Loucy (cell line): Measurements from ENCODE around the gene LIX1.

Source experiments
- H2AFZ ChIP-seq: fragments of 200-600 bp; sonication (generic); 2 replicates; pipeline ENCODE4 v1.6.0; 2016; ENCODE audit warnings: antibody characterized with exemption, mild to moderate bottlenecking, low read length, moderate library complexity
- H3F3A ChIP-seq: fragments of 200-600 bp; 2 replicates; pipeline ENCODE4 v1.6.0; 2016; ENCODE audit warnings: antibody characterized with exemption, low read depth, mild to moderate bottlenecking
- H3K27me3 ChIP-seq: fragments of 200-600 bp; sonication (generic); 2 replicates; pipeline ENCODE4 v1.6.1; 2014; ENCODE audit warnings: low read length, mild to moderate bottlenecking; ENCODE audit not compliant: insufficient read depth, poor library complexity, severe bottlenecking
- H3K36me3 ChIP-seq: fragments of 200-600 bp; sonication (generic); 2 replicates; pipeline ENCODE4 v1.6.1; 2016; ENCODE audit warnings: low read length; ENCODE audit not compliant: insufficient read depth
- H3K4me1 ChIP-seq: fragments of 200-600 bp; sonication (generic); 2 replicates; pipeline ENCODE4 v1.5.1; 2014; ENCODE audit warnings: low read length, mild to moderate bottlenecking; ENCODE audit not compliant: insufficient read depth, poor library complexity, severe bottlenecking
- H3K4me2 ChIP-seq: fragments of 200-600 bp; sonication (generic); 2 replicates; pipeline ENCODE4 v1.6.0; 2014; ENCODE audit warnings: antibody characterized with exemption, low read length, low read depth, mild to moderate bottlenecking; ENCODE audit not compliant: poor library complexity, severe bottlenecking
- H3K4me3 ChIP-seq: fragments of 200-600 bp; sonication (generic); 2 replicates; pipeline ENCODE4 v1.5.1; 2014; ENCODE audit warnings: low read length, mild to moderate bottlenecking, mixed read lengths; ENCODE audit not compliant: poor library complexity, severe bottlenecking
- H3K79me2 ChIP-seq: fragments of 200-600 bp; sonication (generic); 2 replicates; pipeline ENCODE4 v1.6.1; 2014; ENCODE audit warnings: low read length; ENCODE audit not compliant: insufficient read depth
- H3K9ac ChIP-seq: fragments of 200-600 bp; sonication (generic); 2 replicates; pipeline ENCODE4 v1.6.0; 2014; ENCODE audit warnings: mild to moderate bottlenecking, low read depth, low read length, moderate library complexity; ENCODE audit not compliant: poor library complexity, severe bottlenecking
- H3K9me2 ChIP-seq: fragments of 200-600 bp; sonication (generic); replicated peaks from 2 replicates; pipeline ENCODE4 v1.6.1; 2016; ENCODE audit warnings: low read depth, low read length, mixed read lengths
- H3K9me3 ChIP-seq: fragments of 200-600 bp; sonication (generic); 2 replicates; pipeline ENCODE4 v1.6.1; 2014; ENCODE audit warnings: mild to moderate bottlenecking, antibody characterized with exemption, low read length, low read depth; ENCODE audit not compliant: insufficient read depth
- H4K20me1 ChIP-seq: fragments of 200-600 bp; sonication (generic); 2 replicates; pipeline ENCODE4 v1.6.0; 2014; ENCODE audit warnings: antibody characterized with exemption, low read length, mild to moderate bottlenecking; ENCODE audit not compliant: insufficient read depth, poor library complexity, severe bottlenecking
- EZH2phosphoT487 ChIP-seq: fragments of 200-600 bp; IDR thresholded peaks from 2 replicates; pipeline ENCODE4 v1.6.1; 2018; ENCODE audit warnings: antibody characterized with exemption, mild to moderate bottlenecking, moderate library complexity, borderline replicate concordance
- TF ChIP-seq, protein P1 (sequence below): fragments of 200-600 bp; sonication (generic); conservative IDR thresholded peaks from 2 replicates; pipeline ENCODE4 v1.5.1; 2014; ENCODE audit warnings: mild to moderate bottlenecking, antibody characterized with exemption, low read length

LIX1 gene

DNA sequence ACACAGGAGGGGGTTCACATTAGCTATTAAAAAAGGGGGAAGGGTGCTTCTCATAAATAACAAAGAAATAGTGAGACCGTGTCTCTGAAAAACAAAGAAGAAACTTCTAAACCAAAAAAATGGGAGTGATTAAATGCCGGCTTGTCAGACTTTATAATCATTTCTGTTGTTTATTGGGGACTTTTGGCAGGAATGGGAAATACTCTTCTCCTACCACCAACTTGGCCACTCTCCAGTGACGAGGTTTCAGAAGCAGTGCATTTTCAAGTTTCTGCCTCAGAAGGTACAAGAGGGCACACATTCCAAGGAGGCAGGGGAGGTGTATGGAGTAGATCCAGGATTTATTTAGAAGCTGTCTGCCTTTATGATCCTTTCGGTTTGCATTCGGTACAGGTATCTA lies 46.2 kb downstream of the LIX1 start:
- H3K9ac ChIP-seq = no peak overlapping the region
- H3F3A ChIP-seq = no peaks in the 10 kb centered on the region
- H3K27me3 ChIP-seq = no peaks in the 10 kb centered on the region
- TF ChIP-seq, protein P1, sequence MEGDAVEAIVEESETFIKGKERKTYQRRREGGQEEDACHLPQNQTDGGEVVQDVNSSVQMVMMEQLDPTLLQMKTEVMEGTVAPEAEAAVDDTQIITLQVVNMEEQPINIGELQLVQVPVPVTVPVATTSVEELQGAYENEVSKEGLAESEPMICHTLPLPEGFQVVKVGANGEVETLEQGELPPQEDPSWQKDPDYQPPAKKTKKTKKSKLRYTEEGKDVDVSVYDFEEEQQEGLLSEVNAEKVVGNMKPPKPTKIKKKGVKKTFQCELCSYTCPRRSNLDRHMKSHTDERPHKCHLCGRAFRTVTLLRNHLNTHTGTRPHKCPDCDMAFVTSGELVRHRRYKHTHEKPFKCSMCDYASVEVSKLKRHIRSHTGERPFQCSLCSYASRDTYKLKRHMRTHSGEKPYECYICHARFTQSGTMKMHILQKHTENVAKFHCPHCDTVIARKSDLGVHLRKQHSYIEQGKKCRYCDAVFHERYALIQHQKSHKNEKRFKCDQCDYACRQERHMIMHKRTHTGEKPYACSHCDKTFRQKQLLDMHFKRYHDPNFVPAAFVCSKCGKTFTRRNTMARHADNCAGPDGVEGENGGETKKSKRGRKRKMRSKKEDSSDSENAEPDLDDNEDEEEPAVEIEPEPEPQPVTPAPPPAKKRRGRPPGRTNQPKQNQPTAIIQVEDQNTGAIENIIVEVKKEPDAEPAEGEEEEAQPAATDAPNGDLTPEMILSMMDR = no peak
- TF ChIP-seq EZH2phosphoT487 = no peak
- H3K4me2 ChIP-seq = no peak overlapping the region
- H3K4me3 ChIP-seq = no peak overlapping the region
- H3K4me1 ChIP-seq = peaks cover 9% of the 10 kb centered on the region
- no peaks in the 10 kb centered on the region for H4K20me1 ChIP-seq
- H3K36me3 ChIP-seq = no peaks in the 10 kb centered on the region
- no peaks in the 10 kb centered on the region for H3K9me2 ChIP-seq
- H3K79me2 ChIP-seq = no peaks in the 10 kb centered on the region
- no peaks in the 10 kb centered on the region for H3K9me3 ChIP-seq
- H2AFZ ChIP-seq = no peak overlapping the region

DNA sequence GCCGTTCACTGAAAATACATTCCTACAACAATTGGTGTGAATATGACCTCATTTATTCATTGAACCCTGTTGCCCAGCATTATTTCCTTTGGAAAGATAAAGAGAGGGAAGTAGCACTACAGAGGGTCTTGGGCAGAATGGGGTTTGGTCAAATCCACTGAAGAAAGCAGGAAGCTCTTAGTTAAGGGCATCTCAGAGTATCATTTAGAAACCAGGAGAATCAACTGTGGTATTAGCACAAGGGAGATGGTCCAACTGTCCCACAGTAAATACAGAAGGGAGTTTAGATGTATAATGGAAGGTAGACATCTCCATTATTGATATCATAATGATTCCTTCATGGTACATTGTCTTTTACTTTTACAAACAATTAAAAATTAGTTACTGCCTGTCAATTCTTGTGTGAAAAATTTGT lies 47.1 kb downstream of the LIX1 start:
- H3K4me3 ChIP-seq = no peak overlapping the region
- no peak overlapping the region for H3K9ac ChIP-seq
- no peaks in the 10 kb centered on the region for H3K27me3 ChIP-seq
- H3K9me3 ChIP-seq = no peaks in the 10 kb centered on the region
- peaks cover 9% of the 10 kb centered on the region for H3K4me1 ChIP-seq
- TF ChIP-seq, protein P1 = no peak
- no peak for TF ChIP-seq EZH2phosphoT487
- H3F3A ChIP-seq = no peaks in the 10 kb centered on the region
- no peaks in the 10 kb centered on the region for H3K36me3 ChIP-seq
- H3K9me2 ChIP-seq = no peaks in the 10 kb centered on the region
- peak overlapping the region; percentile 2 for H3K4me2 ChIP-seq
- H2AFZ ChIP-seq = peak overlapping the region; percentile 2; the same call in 1 of the 2 replicates
- no peaks in the 10 kb centered on the region for H3K79me2 ChIP-seq
- H4K20me1 ChIP-seq = no peaks in the 10 kb centered on the region

DNA sequence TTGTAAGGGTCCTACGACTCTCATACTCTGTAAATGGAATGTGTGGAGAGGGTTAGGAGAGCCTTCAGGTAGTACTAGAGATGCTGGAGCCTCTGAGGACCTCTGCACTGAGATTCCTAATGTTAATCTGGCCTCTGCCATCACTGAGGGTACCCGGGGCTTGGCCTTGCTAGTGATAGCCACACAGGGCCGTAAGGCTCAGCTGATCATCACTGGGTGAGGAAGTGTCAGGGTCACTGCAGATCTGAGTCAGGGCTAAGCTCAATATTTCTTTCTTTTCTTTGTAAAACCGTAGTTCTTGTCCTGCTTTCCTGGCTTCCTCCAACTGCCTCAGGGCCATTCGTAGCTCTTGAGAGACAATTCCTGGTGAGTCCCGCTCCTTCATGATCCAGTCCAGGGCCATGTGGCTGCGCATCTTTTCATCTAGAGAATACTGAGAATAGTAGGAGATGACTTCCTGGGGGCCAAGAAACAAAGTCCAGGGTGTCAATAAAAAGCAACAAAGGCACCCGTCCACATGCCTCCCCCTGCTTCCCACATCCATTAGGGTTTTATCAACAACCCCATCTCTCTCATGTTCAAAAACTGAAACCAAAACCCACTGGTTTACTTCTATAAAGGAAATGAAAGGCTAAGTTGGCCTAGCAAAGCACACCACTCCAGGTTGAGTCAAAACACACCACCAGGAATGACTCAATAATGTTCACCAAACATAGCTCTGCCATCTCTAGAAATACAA lies 47.7 kb downstream of the LIX1 start:
- Histone ChIP-seq H4K20me1 (no peaks in the 10 kb centered on the region), H3K4me2 (peak overlapping the region; percentile 2), H3F3A (no peaks in the 10 kb centered on the region), H3K9me3 (no peaks in the 10 kb centered on the region), H3K79me2 (no peaks in the 10 kb centered on the region), H2AFZ (peak overlapping the region; percentile 2), H3K4me3 (no peak overlapping the region), H3K9ac (no peak overlapping the region), H3K9me2 (no peaks in the 10 kb centered on the region), H3K4me1 (peaks cover 9% of the 10 kb centered on the region), H3K36me3 (no peaks in the 10 kb centered on the region), H3K27me3 (no peaks in the 10 kb centered on the region)
- TF ChIP-seq, protein P1 = no peak
- no peak for TF ChIP-seq EZH2phosphoT487
